Suprapubic skin (tissue), 3 donors: ENCODE measurements around the gene AP3B1.

Experiments
- CTCF ChIP-seq, 2 donors: fragments of 200-600 bp in 1 of 2; fragments of 450-650 bp in 1 of 2; sonication (generic) in 1 of 2; IDR thresholded peaks; one replicate each; pipeline ENCODE4 v1.5.1; 2016 to 2019; ENCODE audit warnings: antibody characterized with exemption in 2 of 2, mild to moderate bottlenecking in 1 of 2, moderate library complexity in 1 of 2
- POLR2AphosphoS5 ChIP-seq, 3 donors: sonication (generic); formaldehyde crosslinking; IDR thresholded peaks; one replicate each; pipeline ENCODE4 v1.6.1; 2017; ENCODE audit warnings: antibody characterized with exemption in 3 of 3

GRCh38 chr5:78133423-78133822 is 161.1 kb downstream of the AP3B1 start:
- TF ChIP-seq CTCF (IDR thresholded peaks at IDR 0.05) = no peak
- TF ChIP-seq POLR2AphosphoS5 (IDR thresholded peaks at IDR 0.05) = no peak
